HepG2 (cell line): ENCODE measurements around the gene POLR2H. TPM values are rescaled to one million over a fixed set of nuclear protein-coding genes. Genes with fewer than 3 reads are reported as not detected.

Source experiments
- ARID2 ChIP-seq: sonication (generic); formaldehyde crosslinking; IDR thresholded peaks from 2 replicates; pipeline ENCODE4 v1.8.1; 2022; ENCODE audit warnings: mild to moderate bottlenecking, missing genetic modification reagents, borderline replicate concordance
- ARNT2 ChIP-seq: sonication (generic); formaldehyde crosslinking; IDR thresholded peaks from 2 replicates; pipeline ENCODE4 v1.8.0; 2022; ENCODE audit warnings: mild to moderate bottlenecking, low read depth, missing genetic modification reagents, moderate library complexity
- HDAC1 ChIP-seq: sonication (generic); formaldehyde crosslinking; IDR thresholded peaks from 2 replicates; pipeline ENCODE4 v1.5.1; 2020; ENCODE audit warnings: mild to moderate bottlenecking, missing genetic modification reagents
- HNF4G ChIP-seq, 2 experiments: sonication (generic) in 1 of 2; formaldehyde crosslinking in 1 of 2; IDR thresholded peaks; 2 replicates each; pipeline versions ENCODE4 v1.4.0 to v1.6.1; 2011 to 2020; ENCODE audit warnings: borderline replicate concordance in 2 of 2, low read depth in 2 of 2, mild to moderate bottlenecking in 2 of 2, low read length in 1 of 2, missing genetic modification reagents in 1 of 2, moderate library complexity in 1 of 2
- NAIF1 ChIP-seq: sonication (generic); formaldehyde crosslinking; IDR thresholded peaks from 2 replicates; pipeline ENCODE4 v1.5.0; 2020; ENCODE audit warnings: mild to moderate bottlenecking, missing genetic modification reagents, borderline replicate concordance
- NPAS2 ChIP-seq: sonication (generic); formaldehyde crosslinking; IDR thresholded peaks from 2 replicates; pipeline ENCODE4 v1.8.0; 2022; ENCODE audit warnings: mild to moderate bottlenecking, missing genetic modification reagents, borderline replicate concordance
- NR1H2 ChIP-seq: sonication (generic); formaldehyde crosslinking; IDR thresholded peaks from 2 replicates; pipeline ENCODE4 v1.8.1; 2022; ENCODE audit warnings: low read depth, missing genetic modification reagents, borderline replicate concordance
- POGZ ChIP-seq: sonication (generic); formaldehyde crosslinking; IDR thresholded peaks from 2 replicates; pipeline ENCODE4 v1.4.0; 2020; ENCODE audit warnings: mild to moderate bottlenecking, missing genetic modification reagents
- PTBP1 ChIP-seq: fragments of 200-400 bp; formaldehyde crosslinking; IDR thresholded peaks from 2 replicates; pipeline ENCODE4 v1.6.1; 2018; ENCODE audit warnings: low read length, low read depth; ENCODE audit not compliant: poor library complexity, severe bottlenecking
- SP2 ChIP-seq: sonication (generic); formaldehyde crosslinking; IDR thresholded peaks from 2 replicates; pipeline ENCODE4 v1.5.1; 2020; ENCODE audit warnings: mild to moderate bottlenecking, missing genetic modification reagents
- ZBED4 ChIP-seq: sonication (generic); formaldehyde crosslinking; IDR thresholded peaks from 2 replicates; pipeline ENCODE4 v1.4.0; 2020; ENCODE audit warnings: missing genetic modification reagents, borderline replicate concordance
- ZNF276 ChIP-seq: sonication (generic); formaldehyde crosslinking; IDR thresholded peaks from 2 replicates; pipeline ENCODE4 v1.4.0; 2020; ENCODE audit warnings: mild to moderate bottlenecking, low read depth, missing genetic modification reagents
- ZNF331 ChIP-seq: sonication (generic); formaldehyde crosslinking; IDR thresholded peaks from 2 replicates; pipeline ENCODE4 v1.4.0; 2020; ENCODE audit warnings: missing genetic modification reagents
- ZNF577 ChIP-seq: sonication (generic); formaldehyde crosslinking; IDR thresholded peaks from 2 replicates; pipeline ENCODE4 v1.4.0; 2020; ENCODE audit warnings: mild to moderate bottlenecking, low read depth, missing genetic modification reagents, borderline replicate concordance
- ZNF644 ChIP-seq: IDR thresholded peaks from 2 replicates; pipeline ENCODE4 v1.6.1; 2016; ENCODE audit warnings: low read depth
- ZNF776 ChIP-seq: sonication (generic); formaldehyde crosslinking; IDR thresholded peaks from 2 replicates; pipeline ENCODE4 v1.4.0; 2020; ENCODE audit warnings: mild to moderate bottlenecking, missing genetic modification reagents
- ZSCAN29 ChIP-seq: sonication (generic); formaldehyde crosslinking; conservative IDR thresholded peaks from 2 replicates; pipeline ENCODE4 v1.4.0; 2020; ENCODE audit warnings: mild to moderate bottlenecking, missing genetic modification reagents
- polyA plus RNA-seq, 8 experiments: library from polyadenylated mRNA; depleted of rRNA in 3 of 8; stranded (reverse) in 7 of 8; unstranded in 1 of 8; fragments of >200 nt; fragmentation: Illumina TruSeq in 4 of 8; extraction: Trizol in 4 of 8; gene quantifications; 2 replicates each; pipeline versions ENCODE4 v1.2.1 to v1.2.3, GENCODE V29; 2011 to 2016; ENCODE audit warnings: low read depth in 4 of 8, missing spikeins in 1 of 8, mixed read lengths in 1 of 8; ENCODE audit not compliant: insufficient read depth in 1 of 8
- total RNA-seq, 5 experiments: library from RNA; depleted of rRNA; stranded (reverse); fragments of >200 nt; fragmentation: Illumina TruSeq; extraction: Trizol; gene quantifications; 2 replicates each; pipeline ENCODE4 v1.2.3, GENCODE V29; 2016; ENCODE audit warnings: low read depth in 1 of 5
- TF ChIP-seq, protein P1 (sequence below): sonication (generic); formaldehyde crosslinking; IDR thresholded peaks from 2 replicates; pipeline ENCODE4 v1.5.0; 2020; ENCODE audit warnings: missing genetic modification reagents

Gene POLR2H
- total and polyA plus RNA-seq, 2 of the 13 experiments (the other 11 are each of a cell fraction or from before 2014, with no cell fraction given), result 118 to 194 TPM

DNA sequence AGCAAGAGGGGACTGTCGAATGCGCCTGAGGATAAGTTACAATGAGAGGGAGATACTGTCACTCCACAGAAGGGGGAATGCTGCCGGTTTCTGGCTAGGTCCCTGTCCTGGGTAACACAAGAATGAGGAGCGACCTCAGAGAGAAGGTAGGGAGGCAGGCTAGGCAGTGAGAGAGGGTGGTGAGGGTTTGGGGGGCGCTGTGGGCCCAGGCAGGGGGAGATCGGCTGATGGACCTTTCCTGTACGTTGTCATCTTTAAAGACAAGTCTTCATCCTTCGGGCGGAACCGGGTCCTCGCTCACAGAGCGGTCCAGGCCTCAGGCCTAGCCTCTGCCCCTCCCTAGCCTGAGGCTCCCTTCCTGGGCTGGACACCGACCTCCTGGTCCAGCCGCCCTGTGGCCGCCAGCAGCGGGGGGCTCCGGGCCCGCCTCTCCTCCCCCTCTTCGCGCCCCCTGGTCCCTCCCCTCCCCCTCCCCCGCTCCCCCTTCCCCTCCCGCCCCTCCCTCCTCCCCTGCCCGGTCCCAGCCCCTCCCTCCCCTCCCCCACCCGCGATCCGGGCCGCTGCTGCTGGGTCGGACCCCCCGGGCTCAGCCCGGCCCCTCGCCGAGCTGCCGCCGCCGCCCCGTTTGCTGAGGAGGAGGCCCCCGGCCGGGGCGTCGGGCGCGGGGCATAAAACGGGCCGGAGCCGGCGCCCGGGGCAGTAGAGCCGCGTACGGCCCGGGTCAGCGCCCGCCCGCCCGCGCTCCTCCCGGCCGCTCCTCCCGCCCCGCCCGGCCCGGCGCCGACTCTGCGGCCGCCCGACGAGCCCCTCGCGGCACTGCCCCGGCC lies 18.1 kb downstream of the POLR2H start, which contains the start of gene CHRD (continued):
- no peak for TF ChIP-seq ZNF276
- TF ChIP-seq ZNF776, result no peak
- TF ChIP-seq HNF4G (IDR thresholded peaks at IDR 0.05; ENCODE audit: borderline replicate concordance, low read depth, low read length), result no peak
- no peak for TF ChIP-seq HNF4G (CRISPR knock-in tag; IDR thresholded peaks at IDR 0.05; ENCODE audit: borderline replicate concordance, low read depth)
- TF ChIP-seq HDAC1 (CRISPR knock-in tag), result peak; percentile 28; the same call in 1 of the 2 replicates
- TF ChIP-seq, protein P1, sequence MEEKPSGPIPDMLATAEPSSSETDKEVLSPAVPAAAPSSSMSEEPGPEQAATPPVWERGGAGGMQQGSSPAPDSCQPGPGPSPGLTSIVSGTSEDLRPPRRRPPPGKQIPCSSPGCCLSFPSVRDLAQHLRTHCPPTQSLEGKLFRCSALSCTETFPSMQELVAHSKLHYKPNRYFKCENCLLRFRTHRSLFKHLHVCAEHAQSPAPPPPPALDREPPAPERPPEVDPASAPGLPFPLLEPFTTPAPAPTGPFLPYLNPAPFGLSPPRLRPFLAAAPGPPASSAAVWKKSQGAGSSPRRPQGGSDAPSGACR (CRISPR knock-in tag), result no peak
- TF ChIP-seq PTBP1, result no peak
- TF ChIP-seq POGZ (CRISPR knock-in tag), result no peak
- no peak for TF ChIP-seq NR1H2
- no peak for TF ChIP-seq SP2
- TF ChIP-seq ZNF577 (CRISPR knock-in tag), result no peak
- no peak for TF ChIP-seq NPAS2 (CRISPR knock-in tag)
- no peak for TF ChIP-seq NAIF1 (CRISPR knock-in tag)
- no peak for TF ChIP-seq ZSCAN29 (CRISPR knock-in tag)
- TF ChIP-seq ZBED4 (CRISPR knock-in tag), result peak; percentile 63; the same call in 1 of the 2 replicates
- TF ChIP-seq ARNT2, result no peak
- TF ChIP-seq ZNF644, result no peak
- no peak for TF ChIP-seq ZNF331 (CRISPR knock-in tag)
- TF ChIP-seq ARID2, result no peak
